NCI-H1694 (cell line): Measurements from ENCODE around the gene CBX5.
"Not testable (repeated sequence)": the region's sequence is repeated elsewhere in the genome, so short reads cannot be mapped to it uniquely, and the experiment has no call there.

Source experiments
- DNase-seq: peaks from one replicate; lab custom pipeline; 2025; lab: John Stamatoyannopoulos, UW

The CBX5 gene

DNA sequence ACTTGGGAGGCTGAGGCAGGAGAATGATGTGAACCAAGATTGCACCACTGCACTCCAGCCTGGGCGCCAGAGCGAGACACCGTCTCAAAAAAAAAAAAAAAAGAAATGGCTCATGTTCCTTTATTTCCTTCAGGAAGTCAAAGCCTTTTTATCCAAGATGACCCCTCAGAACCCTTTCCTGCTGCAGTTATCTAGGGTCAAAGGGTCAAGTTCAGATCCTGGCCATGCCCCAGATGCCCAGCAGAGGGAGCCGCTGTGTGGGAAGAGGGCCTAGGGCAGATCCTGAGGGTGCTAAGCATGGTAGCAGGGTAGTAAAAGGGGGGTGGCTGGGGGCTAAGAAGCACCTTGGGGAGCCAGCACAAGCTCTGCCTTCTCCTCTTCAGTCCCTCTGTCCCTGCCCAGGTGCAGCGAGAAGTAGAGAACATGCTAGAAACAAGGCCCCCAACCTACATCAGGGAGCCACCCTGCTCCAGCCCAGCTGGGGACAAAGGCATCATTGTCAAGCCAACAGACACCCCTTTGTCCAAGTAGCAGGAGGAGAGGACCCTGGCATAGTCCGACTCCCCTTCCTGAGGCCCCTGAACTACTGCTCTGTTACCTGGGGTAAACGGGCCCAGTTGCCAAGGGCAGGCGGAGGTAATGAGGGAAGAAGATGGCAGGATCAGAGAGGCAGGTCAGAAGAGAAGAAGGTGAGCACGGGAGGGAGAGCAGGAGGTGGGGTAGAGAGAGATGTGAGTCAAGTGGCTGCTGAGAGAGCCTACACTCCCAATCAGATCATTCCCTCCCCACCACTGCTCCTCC lies 14.4 kb upstream of the CBX5 start:
- DNase-seq = no peak

DNA sequence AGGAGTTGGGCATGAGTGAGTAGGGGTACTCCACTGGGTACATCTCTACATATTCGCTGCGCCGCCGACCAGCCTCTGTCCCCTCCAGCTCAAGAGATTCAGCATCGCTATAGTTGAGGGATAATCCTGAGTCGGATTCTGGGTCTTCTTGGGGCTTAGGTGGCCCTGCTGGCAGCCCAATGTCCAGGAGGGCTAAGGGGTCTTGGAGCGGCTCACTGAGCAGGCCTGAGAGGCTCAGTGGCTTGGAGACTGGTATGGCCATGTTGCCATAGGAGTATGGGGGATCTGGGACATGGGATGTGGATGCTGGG lies 13.0 kb upstream of the CBX5 start:
- DNase-seq = no peak

- DNase-seq = no peak
Observed at GRCh38 chr12:54292083-54292930, 12.4 kb upstream of the CBX5 start.

DNA sequence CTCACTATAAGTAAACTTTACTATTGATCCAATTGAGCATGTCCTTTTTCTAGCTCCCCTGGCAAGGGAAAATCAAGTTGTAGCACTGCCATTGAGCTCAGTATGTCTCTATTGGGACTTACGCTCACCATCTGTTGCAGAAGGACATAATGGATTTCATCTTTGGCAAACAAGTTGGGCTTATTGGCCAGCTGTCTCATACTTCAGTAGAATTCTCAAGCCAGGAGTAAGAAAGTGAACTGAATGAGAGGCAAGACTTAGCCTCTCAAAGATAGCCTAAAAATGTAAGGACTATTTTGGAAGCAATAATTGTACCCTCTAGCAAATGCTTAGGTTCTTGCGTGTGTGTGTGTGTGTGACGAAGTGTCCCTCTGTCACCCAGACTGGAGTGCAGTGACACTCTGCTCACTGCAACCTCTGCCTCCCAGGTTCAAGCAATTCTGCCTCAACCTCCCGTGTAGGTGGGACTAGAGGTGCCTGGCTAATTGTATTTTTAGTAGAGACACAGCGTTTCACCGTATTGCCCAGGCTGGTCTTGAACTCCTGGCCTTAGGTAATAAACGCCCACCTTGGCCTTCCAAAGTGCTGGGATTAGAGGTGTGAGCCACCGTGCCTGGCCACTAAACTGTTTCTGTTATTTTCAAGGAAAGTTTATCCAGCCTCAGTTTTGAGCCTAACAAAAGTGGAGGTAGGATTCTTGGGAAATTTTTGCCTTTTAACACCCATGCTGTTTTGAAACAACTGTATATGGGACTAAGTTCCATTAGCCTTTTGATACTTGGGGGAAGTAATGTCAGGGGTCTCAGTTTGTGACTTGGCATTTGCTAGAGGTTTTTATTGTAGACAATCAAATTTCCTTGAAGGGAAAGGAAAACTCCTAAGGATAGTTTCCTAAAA lies 7.6 kb upstream of the CBX5 start:
- DNase-seq = peak; percentile 18

- no peak for DNase-seq
Observed at GRCh38 chr12:54286042-54287030, 6.4 kb upstream of the CBX5 start.

GRCh38 chr12:54285150-54286041 lies 5.5 kb upstream of the CBX5 start:
- DNase-seq = no peak

GRCh38 chr12:54284070-54284780 lies 4.3 kb upstream of the CBX5 start:
- not testable (repeated sequence) for DNase-seq

GRCh38 chr12:54282949-54283593 lies 3.1 kb upstream of the CBX5 start:
- no peak for DNase-seq

DNA sequence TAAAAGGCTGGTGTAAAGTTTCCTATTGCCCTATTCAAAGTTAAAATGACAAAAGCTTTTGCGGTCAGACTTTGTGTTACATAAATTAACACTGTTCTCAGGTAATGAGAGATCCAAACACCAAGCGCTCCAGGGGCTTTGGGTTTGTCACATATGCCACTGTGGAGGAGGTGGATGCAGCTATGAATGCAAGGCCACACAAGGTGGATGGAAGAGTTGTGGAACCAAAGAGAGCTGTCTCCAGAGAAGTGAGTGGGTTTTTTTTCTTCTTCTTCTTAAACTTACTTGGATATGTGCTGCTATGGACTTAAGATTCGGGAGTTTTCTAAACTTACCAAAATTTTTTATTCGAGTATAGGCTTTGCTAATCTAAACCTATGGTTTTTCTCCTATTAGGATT lies 1.8 kb upstream of the CBX5 start:
- not testable (repeated sequence) for DNase-seq

GRCh38 chr12:54281261-54281638 lies 1.3 kb upstream of the CBX5 start:
- DNase-seq = not testable (repeated sequence)

DNA sequence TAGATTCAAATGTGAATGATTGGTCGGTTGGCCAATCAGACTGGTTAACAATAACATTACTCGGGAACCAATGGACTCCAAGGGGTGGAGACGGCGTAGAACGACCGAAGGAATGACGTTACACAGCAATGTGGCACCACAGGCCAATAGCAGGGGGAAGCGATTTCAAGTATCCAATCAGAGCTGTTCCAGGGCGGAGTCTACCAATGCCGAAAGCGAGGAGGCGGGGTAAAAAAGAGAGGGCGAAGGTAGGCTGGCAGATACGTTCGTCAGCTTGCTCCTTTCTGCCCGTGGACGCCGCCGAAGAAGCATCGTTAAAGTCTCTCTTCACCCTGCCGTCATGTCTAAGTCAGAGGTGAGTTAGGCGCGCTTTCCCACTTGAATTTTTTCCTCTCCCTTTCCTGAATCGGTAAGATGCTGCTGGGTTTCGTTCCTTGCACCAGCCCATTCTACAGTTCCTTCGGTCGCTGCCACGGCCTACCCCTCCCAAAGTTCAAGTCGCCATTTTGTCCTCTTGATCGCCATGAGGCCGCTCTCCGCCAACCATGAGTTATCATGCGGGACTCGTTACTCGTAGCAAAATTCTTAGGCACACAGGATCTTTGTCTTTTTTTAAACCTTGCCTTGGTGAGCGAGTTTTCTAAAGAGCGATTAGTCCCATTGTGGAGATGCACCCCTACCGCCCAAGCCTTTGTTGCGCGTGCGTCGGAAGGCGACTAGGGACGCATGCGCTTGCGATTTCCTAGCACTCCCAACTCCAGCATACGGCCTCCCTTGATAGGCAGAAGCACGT lies 742 bp upstream of the CBX5 start, which contains the start of gene HNRNPA1:
Gene HNRNPA1 (plus strand): TSS at position 259 of the 793 bp plus-strand sequence. CDS start 82 bp downstream, at position 341.
- peak; percentile 98 for DNase-seq

- no peak for DNase-seq
Observed at GRCh38 chr12:54279227-54279631, 693 bp downstream of the CBX5 start.

DNA sequence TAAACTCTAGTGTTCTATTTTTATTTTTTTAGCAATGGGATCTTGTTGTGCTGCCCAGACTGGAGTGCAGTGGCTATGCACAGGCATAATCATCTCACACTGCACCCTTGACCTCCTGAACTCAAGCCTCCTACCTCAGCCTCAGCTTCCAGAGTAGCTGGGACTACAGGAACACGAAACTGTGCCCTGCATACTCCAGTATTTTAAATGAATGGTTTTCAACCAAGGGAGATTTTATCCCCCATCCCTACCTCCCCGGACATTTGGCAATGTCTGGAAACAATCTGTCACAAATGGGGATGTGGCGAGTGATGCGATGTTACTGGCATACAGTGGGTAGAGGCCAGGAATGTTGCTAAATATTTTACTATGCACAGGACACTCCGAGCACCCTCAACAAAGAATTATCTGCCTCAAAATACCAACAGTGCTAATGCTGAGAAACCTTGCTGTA lies 2.1 kb downstream of the CBX5 start:
- no peak for DNase-seq

- DNase-seq = no peak
Observed at GRCh38 chr12:54276368-54276767, 3.6 kb downstream of the CBX5 start.

GRCh38 chr12:54273981-54274380 lies 5.9 kb downstream of the CBX5 start:
- DNase-seq = no peak

DNA sequence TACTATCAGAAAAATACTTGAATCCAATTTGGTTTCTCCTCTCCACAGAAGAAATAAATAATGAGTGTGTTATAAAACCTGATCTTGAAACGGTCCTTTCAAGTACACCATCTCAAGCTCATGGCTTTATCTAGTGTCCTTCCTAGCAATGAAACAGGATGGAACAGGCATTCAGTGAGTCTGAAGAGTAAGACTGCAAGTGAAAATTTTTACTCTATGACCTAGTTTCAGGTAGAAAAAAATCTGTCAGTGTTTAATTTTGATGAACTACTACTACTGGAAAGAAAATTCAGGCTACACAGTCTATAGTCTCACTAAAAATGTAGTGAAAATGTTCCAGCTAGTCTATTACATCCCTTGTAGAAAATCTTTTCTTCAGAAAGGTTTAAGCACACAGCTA lies 7.7 kb downstream of the CBX5 start:
- DNase-seq = no peak

DNA sequence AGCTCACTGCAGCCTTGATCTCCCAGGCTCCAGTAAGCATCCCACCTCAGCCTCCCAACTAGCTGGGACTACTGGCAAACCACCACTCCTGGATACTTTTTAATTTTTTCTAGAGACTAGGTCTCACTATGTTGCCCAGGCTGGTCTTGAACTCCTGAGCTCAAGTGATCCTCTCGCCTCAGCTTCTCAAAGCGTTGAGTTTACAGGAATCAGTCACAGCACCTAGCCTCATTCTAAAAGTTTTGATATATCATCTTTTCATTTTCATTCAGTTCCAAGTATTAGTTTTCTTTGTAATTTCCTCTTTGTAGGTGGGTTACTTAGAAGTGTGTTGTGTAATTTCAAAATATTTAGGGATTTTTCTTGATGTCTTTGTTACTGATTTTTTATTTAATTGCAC lies 9.6 kb downstream of the CBX5 start:
- no peak for DNase-seq

- no peak for DNase-seq
Observed at GRCh38 chr12:54266852-54267251, 13.1 kb downstream of the CBX5 start.
